Upper lobe of left lung (tissue), 4 donors: ENCODE results near the gene RETN.

Experiments used
- POLR2AphosphoS5 ChIP-seq, 2 donors: sonication (generic); formaldehyde crosslinking; IDR thresholded peaks; one replicate each; pipeline ENCODE4 v1.5.1; 2017; ENCODE audit warnings: antibody characterized with exemption in 2 of 2
- TF ChIP-seq, protein P1 (sequence below), 6 experiments: fragments of 450-650 bp in 4 of 6; fragments of 200-600 bp in 2 of 6; sonication (generic) in 2 of 6; IDR thresholded peaks; one replicate each; pipeline ENCODE4 v1.5.1; 2016 to 2019; ENCODE audit warnings: antibody characterized with exemption in 6 of 6

DNA sequence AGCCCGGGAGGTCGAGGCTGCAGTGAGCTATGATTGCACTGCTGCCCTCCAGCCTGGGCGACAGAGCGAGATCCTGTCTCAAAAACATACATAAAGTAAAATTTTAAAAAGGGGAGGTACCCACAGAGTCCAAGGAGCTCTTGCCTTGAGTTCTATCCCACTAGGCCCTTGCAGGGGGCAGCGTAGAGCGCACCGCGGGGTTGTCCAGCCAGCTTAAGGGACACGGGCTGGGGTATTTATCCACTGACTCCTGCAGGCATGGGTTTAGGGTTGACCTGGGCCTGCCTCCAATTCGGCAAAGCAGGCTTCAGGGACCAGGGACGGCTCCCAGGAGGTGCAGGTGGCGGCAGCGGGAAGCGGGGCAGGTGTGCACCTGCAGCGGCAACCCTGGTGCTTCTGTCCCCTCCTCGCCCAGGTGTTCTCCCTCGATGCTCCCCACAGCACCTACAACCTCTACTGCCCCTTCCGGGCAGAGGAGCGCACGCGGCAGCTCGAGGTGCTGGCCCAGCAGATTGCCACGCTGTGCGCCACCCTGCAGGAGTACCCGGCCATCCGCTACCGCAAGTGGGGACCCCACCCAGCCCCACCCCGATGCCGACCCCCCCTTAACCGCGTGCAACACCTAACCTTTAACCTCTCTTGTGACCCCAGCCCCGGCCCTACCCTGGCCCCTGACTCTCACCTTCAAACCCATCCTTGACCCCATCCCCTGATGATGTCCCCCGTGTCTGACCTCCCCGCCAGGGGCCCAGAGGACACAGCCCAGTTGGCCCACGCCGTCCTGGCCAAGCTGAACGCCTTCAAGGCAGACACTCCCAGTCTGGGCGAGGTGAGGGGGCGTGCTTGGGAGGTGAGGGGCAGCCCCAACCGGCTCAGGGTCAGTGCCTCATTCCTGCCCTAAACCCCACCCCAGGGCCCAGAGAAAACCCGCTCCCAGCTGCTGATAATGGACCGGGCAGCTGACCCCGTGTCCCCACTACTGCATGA lies 27.3 kb upstream of the RETN start:
- TF ChIP-seq, protein P1, sequence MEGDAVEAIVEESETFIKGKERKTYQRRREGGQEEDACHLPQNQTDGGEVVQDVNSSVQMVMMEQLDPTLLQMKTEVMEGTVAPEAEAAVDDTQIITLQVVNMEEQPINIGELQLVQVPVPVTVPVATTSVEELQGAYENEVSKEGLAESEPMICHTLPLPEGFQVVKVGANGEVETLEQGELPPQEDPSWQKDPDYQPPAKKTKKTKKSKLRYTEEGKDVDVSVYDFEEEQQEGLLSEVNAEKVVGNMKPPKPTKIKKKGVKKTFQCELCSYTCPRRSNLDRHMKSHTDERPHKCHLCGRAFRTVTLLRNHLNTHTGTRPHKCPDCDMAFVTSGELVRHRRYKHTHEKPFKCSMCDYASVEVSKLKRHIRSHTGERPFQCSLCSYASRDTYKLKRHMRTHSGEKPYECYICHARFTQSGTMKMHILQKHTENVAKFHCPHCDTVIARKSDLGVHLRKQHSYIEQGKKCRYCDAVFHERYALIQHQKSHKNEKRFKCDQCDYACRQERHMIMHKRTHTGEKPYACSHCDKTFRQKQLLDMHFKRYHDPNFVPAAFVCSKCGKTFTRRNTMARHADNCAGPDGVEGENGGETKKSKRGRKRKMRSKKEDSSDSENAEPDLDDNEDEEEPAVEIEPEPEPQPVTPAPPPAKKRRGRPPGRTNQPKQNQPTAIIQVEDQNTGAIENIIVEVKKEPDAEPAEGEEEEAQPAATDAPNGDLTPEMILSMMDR (IDR thresholded peaks at IDR 0.05), result no peak
- TF ChIP-seq POLR2AphosphoS5 (IDR thresholded peaks at IDR 0.05), result no peak
